Stomach (tissue), 9 donors: ENCODE measurements around the gene RPL5. TPM values are rescaled to one million over a fixed set of nuclear protein-coding genes. Genes with fewer than 3 reads are reported as not detected.

Experiments
- DNase-seq, 2 donors: peaks; one replicate each; pipeline versions ENCODE4 v3.0.0 to v3.0.0-alpha.2; 2013 to 2019
- H3K27ac ChIP-seq, 5 donors: fragments of 200-600 bp in 4 of 5; sonication (generic) in 4 of 5; one replicate each; pipeline ENCODE4 v1.5.1; 2013 to 2019; ENCODE audit warnings: mild to moderate bottlenecking in 1 of 5, moderate library complexity in 1 of 5
- H3K27me3 ChIP-seq, 3 donors: fragments of 200-600 bp; sonication (generic); one replicate each; pipeline ENCODE4 v1.5.1; 2017 to 2019; ENCODE audit warnings: mixed run types in 1 of 3
- H3K36me3 ChIP-seq, 4 donors: fragments of 200-600 bp; sonication (generic); 1 replicate in 3 of 4; 2 replicates in 1 of 4; pipeline ENCODE4 v1.5.1; 2016 to 2019
- H3K4me1 ChIP-seq, 4 donors: fragments of 200-600 bp; sonication (generic); one replicate each; pipeline ENCODE4 v1.5.1; 2016 to 2019
- H3K4me3 ChIP-seq, 4 donors: fragments of 200-600 bp; sonication (generic) in 3 of 4; one replicate each; pipeline ENCODE4 v1.5.1; 2016 to 2019; ENCODE audit warnings: mild to moderate bottlenecking in 1 of 4
- H3K9me3 ChIP-seq, 4 donors: fragments of 200-600 bp; sonication (generic); one replicate each; pipeline ENCODE4 v1.5.1; 2016 to 2019
- CTCF ChIP-seq, 7 experiments: fragments of 450-650 bp in 4 of 7; fragments of 200-600 bp in 3 of 7; sonication (generic) in 3 of 7; IDR thresholded peaks; one replicate each; pipeline ENCODE4 v1.5.1; 2016 to 2019; ENCODE audit warnings: antibody characterized with exemption in 7 of 7, control low read depth in 2 of 7, mild to moderate bottlenecking in 1 of 7
- EP300 ChIP-seq: sonication (generic); formaldehyde crosslinking; IDR thresholded peaks from one replicate; pipeline ENCODE4 v1.6.1; 2017; ENCODE audit warnings: antibody characterized with exemption
- POLR2A ChIP-seq, 4 donors: fragments of 450-650 bp; IDR thresholded peaks; one replicate each; pipeline ENCODE4 v1.6.1; 2016; ENCODE audit warnings: antibody characterized with exemption in 4 of 4, control low read depth in 2 of 4, mild to moderate bottlenecking in 1 of 4, moderate library complexity in 1 of 4
- POLR2AphosphoS5 ChIP-seq, 3 donors: sonication (generic); formaldehyde crosslinking; IDR thresholded peaks; one replicate each; pipeline ENCODE4 v1.6.1; 2016; ENCODE audit warnings: antibody characterized with exemption in 3 of 3
- WGBS, 5 donors: extraction: QIAGEN DNeasy Blood & Tissue Kit in 3 of 5; methylation state at CpG; one replicate each; pipeline versions ENCODE4 v1.1.5 to v1.1.7; 2013 to 2018; 5-methylcytosine and 5-hydroxymethylcytosine counted together
- intact Hi-C: fragments of 100-400 bp; cut with DNase I; formaldehyde crosslinking; loops from one replicate; pipeline ENCODE4 v1.15.1; 2023; ENCODE audit warnings: low total_unique reads
- polyA plus RNA-seq, 3 donors: library from polyadenylated mRNA; stranded (reverse); fragments of 200-250 nt; gene quantifications; one replicate each; pipeline ENCODE4 v1.2.3, GENCODE V29; 2013
- total RNA-seq, 5 donors: library from RNA; depleted of rRNA; stranded (reverse); fragments of >200 nt; gene quantifications; one replicate each; pipeline versions ENCODE4 v1.1.0 to v1.2.3, GENCODE V29; 2014 to 2016
- donor health status: healthy with polysubstance abuse.
- donor health status: Bipolar disorder and iron deficiency.
- donor health status: healthy.

RPL5 gene
- total and polyA plus RNA-seq, 8 donors, result 1,447 to 2,593 (median 1,749) TPM

DNA sequence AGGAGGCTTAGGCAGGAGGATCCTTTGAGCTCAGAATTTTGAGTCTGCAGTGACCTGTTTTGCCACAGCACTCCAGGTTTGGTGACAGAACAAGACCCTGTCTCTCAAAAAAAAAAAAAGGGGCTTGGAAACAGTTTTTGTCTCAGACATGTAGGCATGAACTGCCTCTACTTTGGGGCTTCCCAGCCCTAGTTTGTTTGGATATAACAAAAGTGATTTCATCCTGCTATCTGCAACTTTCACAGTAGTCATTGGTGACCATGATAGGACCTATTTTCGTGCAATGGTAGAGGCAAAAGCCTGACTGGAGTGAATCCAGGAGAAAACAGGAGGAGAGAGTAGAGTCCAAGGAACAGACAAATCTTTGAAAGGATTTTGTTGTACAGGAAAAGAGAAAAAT is 26.6 kb upstream of the RPL5 start:
- Histone ChIP-seq H3K27ac (peak overlapping the region in 4 of 5 donors; percentile 56 to 73 (median 65)), H3K9me3 (no peaks in the 10 kb centered on the region), H3K4me1 (peaks cover 0 to 19% (median 8%) of the 10 kb centered on the region in 4 donors), H3K4me3 (no peak overlapping the region), H3K27me3 (no peaks in the 10 kb centered on the region), H3K36me3 (no peaks in the 10 kb centered on the region)
- 80 to 100% (median 92%) methylated on average over 1 of the region's 1 CpG for WGBS, 5 donors
- intact Hi-C loops, result no loop called here
- DNase-seq, result no peak
- TF ChIP-seq POLR2A (IDR thresholded peaks at IDR 0.05) (no peak), CTCF (IDR thresholded peaks at IDR 0.05) (no peak), EP300 (no peak), POLR2AphosphoS5 (IDR thresholded peaks at IDR 0.05) (no peak)

DNA sequence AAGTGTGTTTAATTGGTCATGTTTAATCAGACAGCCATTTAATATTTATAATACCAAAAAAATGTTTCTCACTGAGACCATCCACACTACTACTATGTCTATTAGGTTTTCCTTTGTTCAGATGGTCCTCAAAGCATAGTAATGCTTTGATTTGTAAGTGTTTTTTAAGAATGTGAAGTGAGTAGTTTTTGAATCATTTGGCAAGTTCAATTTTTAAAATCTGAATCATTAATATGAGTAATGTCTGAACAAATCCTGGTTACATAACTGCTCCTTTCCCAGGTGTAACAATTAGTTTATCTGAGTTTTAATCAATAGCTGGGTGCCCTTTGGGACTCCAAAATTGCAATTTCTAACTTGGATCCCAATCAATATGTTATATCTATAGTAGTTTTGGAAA is 23.5 kb upstream of the RPL5 start:
- no peak overlapping the region for H3K27ac ChIP-seq
- H3K9me3 ChIP-seq, result no peaks in the 10 kb centered on the region
- no peaks in the 10 kb centered on the region for H3K27me3 ChIP-seq
- no peaks in the 10 kb centered on the region for H3K36me3 ChIP-seq
- H3K4me1 ChIP-seq, result peaks cover 0 to 19% (median 8%) of the 10 kb centered on the region in 4 donors
- no peak for DNase-seq
- intact Hi-C loops, result no loop called here
- H3K4me3 ChIP-seq, result no peak overlapping the region
- TF ChIP-seq EP300 (no peak), CTCF (IDR thresholded peaks at IDR 0.05) (no peak), POLR2AphosphoS5 (IDR thresholded peaks at IDR 0.05) (no peak), POLR2A (IDR thresholded peaks at IDR 0.05) (no peak)

- H3K27me3 ChIP-seq, result no peaks in the 10 kb centered on the region
- DNase-seq, result no peak
- TF ChIP-seq CTCF (IDR thresholded peaks at IDR 0.05), result no peak
- no peak for TF ChIP-seq POLR2AphosphoS5 (IDR thresholded peaks at IDR 0.05)
- TF ChIP-seq EP300, result no peak
- TF ChIP-seq POLR2A (IDR thresholded peaks at IDR 0.05), result no peak
- WGBS, 5 donors, result 39 to 58% (median 48%) methylated on average over 2 of the region's 2 CpGs
- H3K9me3 ChIP-seq, result no peaks in the 10 kb centered on the region
- H3K36me3 ChIP-seq, result no peaks in the 10 kb centered on the region
- peak overlapping the region; percentile 38 to 79 (median 65) for H3K27ac ChIP-seq
- no peak overlapping the region for H3K4me3 ChIP-seq
- peaks cover 0 to 13% (median 11%) of the 10 kb centered on the region in 4 donors for H3K4me1 ChIP-seq
- intact Hi-C loops, result no loop called here
Observed at GRCh38 chr1:92816732-92817131, 15.1 kb upstream of the RPL5 start.

- Histone ChIP-seq H3K9me3 (no peaks in the 10 kb centered on the region), H3K4me1 (peaks cover 0 to 13% (median 11%) of the 10 kb centered on the region in 4 donors), H3K27ac (peak overlapping the region; percentile 38 to 76 (median 65)), H3K27me3 (no peaks in the 10 kb centered on the region), H3K4me3 (no peak overlapping the region), H3K36me3 (no peaks in the 10 kb centered on the region)
- no peak for TF ChIP-seq EP300
- peak in 1 of 3 donors; percentile 52 for TF ChIP-seq POLR2AphosphoS5 (IDR thresholded peaks at IDR 0.05)
- TF ChIP-seq CTCF (IDR thresholded peaks at IDR 0.05), result peak in 1 of 7 experiments; percentile 9
- no peak for TF ChIP-seq POLR2A (IDR thresholded peaks at IDR 0.05)
- peak in 1 of 2 donors; percentile 71 for DNase-seq
- WGBS, 5 donors, result 12 to 48% (median 33%) methylated on average over 1 of the region's 1 CpG
- intact Hi-C loops, result no loop called here
Observed at GRCh38 chr1:92817137-92817697, 14.6 kb upstream of the RPL5 start.
